ENCODE measurements around the gene RBFOX2. TPM values are rescaled to one million over a fixed set of nuclear protein-coding genes. Genes with fewer than 3 reads are reported as not detected.

The RBFOX2 gene
- total and polyA plus RNA-seq, 12 donors, result 15.7 to 86.6 (median 69.8) TPM

GRCh38 chr22:36039125-36039524, 10.5 kb upstream of the RBFOX2 start:
- Histone ChIP-seq H3K4me3 (no peak overlapping the region), H3K27me3 (no peaks in the 10 kb centered on the region), H3K4me1 (replicated peaks in 1 of 2) (peaks cover 0 to 6% of the 10 kb centered on the region in 2 donors), H3K36me3 (replicated peaks in 1 of 2) (no peaks in the 10 kb centered on the region), H3K9me3 (replicated peaks in 1 of 3) (no peaks in the 10 kb centered on the region), H3K27ac (no peak overlapping the region)
- 84 to 96% (median 89%) methylated on average over 3 of the region's 3 CpGs for WGBS, 4 donors
- TF ChIP-seq CTCF (IDR thresholded peaks at IDR 0.05), result no peak
- TF ChIP-seq POLR2A (IDR thresholded peaks at IDR 0.05), result no peak
- intact Hi-C loops (cut with DNase I), result no loop called here
- DNase-seq, result no peak

DNA sequence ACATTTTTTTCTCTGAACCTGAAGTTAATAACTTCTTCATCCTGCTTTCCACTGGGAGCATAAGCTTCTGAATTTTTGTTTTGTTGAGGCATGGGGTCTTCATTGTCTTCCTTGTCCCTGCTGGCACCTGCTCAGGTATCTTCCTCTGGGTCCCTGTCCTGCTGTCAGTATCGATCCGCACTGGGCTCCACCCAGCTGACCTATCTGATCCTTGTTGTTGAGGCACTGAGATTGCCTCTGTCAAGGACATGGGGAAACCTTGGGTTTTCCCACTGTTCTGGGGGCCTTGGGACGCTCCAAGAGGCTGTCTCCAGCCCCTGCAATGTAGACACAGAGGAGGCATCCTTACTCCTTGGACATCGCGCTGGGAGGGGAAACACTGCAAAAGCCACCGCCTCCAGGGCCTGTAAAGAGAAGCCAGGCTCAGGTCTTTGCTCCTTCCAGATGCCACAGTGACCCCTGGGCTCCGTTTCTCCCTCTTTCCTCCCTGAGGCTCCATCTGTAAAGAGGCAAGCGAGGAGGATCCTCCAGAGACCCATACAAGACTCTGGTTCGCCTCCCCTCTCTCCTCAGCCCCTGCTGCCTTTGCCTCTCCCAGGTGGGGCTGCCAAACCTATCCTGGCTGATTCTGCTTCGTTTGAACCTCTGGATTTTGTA, 8.6 kb upstream of the RBFOX2 start:
- H3K4me3 ChIP-seq, result no peak overlapping the region
- no peak overlapping the region for H3K27ac ChIP-seq

GRCh38 chr22:36036167-36036624, 7.6 kb upstream of the RBFOX2 start:
- no peak for DNase-seq
- H3K36me3 ChIP-seq (replicated peaks in 1 of 2), result no peaks in the 10 kb centered on the region
- WGBS, 4 donors, result 52 to 63% (median 57%) methylated on average over 6 of the region's 6 CpGs
- intact Hi-C loops (cut with DNase I), result no loop called here
- no peak overlapping the region for H3K4me3 ChIP-seq
- TF ChIP-seq POLR2A (IDR thresholded peaks at IDR 0.05) (no peak), CTCF (IDR thresholded peaks at IDR 0.05) (no peak)
- no peaks in the 10 kb centered on the region for H3K27me3 ChIP-seq
- H3K27ac ChIP-seq, result peak overlapping the region in 1 of 5 donors; percentile 14
- H3K9me3 ChIP-seq (replicated peaks in 1 of 3), result no peaks in the 10 kb centered on the region
- H3K4me1 ChIP-seq (replicated peaks in 1 of 2), result peaks cover 0 to 6% of the 10 kb centered on the region in 2 donors

More for the DNA sequence above, 8.6 kb upstream of the RBFOX2 start:
- WGBS, 4 donors, result 77 to 86% (median 82%) methylated on average over 9 to 10 of the region's 10 CpGs
- Histone ChIP-seq H3K36me3 (replicated peaks in 1 of 2) (no peaks in the 10 kb centered on the region), H3K27me3 (no peaks in the 10 kb centered on the region), H3K4me1 (replicated peaks in 1 of 2) (peaks cover 0 to 6% of the 10 kb centered on the region in 2 donors), H3K9me3 (replicated peaks in 1 of 3) (no peaks in the 10 kb centered on the region)
- DNase-seq, result no peak
- intact Hi-C loops (cut with DNase I), result no loop called here
- TF ChIP-seq POLR2A (IDR thresholded peaks at IDR 0.05) (no peak), CTCF (IDR thresholded peaks at IDR 0.05) (no peak)

GRCh38 chr22:36032611-36033010, 4.0 kb upstream of the RBFOX2 start:
- H3K4me3 ChIP-seq, result no peak overlapping the region
- intact Hi-C loops (cut with DNase I), result no loop called here
- 89 to 96% (median 94%) methylated on average over 6 of the region's 6 CpGs for WGBS, 4 donors

More at GRCh38 chr22:36032611-36033010, 4.0 kb upstream of the RBFOX2 start:
- Histone ChIP-seq H3K27ac (no peak overlapping the region), H3K9me3 (replicated peaks in 1 of 3) (no peaks in the 10 kb centered on the region), H3K36me3 (replicated peaks in 1 of 2) (no peaks in the 10 kb centered on the region), H3K27me3 (no peaks in the 10 kb centered on the region), H3K4me1 (replicated peaks in 1 of 2) (peaks cover 2 to 6% of the 10 kb centered on the region in 2 donors)
- TF ChIP-seq CTCF (IDR thresholded peaks at IDR 0.05) (no peak), POLR2A (IDR thresholded peaks at IDR 0.05) (no peak)
- DNase-seq, result no peak

Data from adrenal gland (tissue), 12 donors.